ENCODE measurements around the gene PHGDH. TPM values are rescaled to one million over a fixed set of nuclear protein-coding genes. Genes with fewer than 3 reads are reported as not detected.
A peak's percentile ranks its signal among the peaks of the same experiment; 100 is the strongest.

The PHGDH gene
- total RNA-seq (71.5 and 86.9 TPM in 2 replicates), polyA plus RNA-seq (89.8 and 124 TPM in 2 replicates)

- no peak for TF ChIP-seq CTCF (IDR thresholded peaks at IDR 0.05; ENCODE audit: low read depth, low read length)
- Histone ChIP-seq H3K9me3 (ENCODE audit: low read depth) (no peaks in the 10 kb centered on the region), H3K4me3 (peak within 1 kb of the TSS; percentile 38), H3K27me3 (no peaks in the 10 kb centered on the region), H3K27ac (peak within 1 kb of the TSS; percentile 6), H3K4me1 (ENCODE audit: low read depth) (peaks cover 14% of the 10 kb centered on the region), H3K36me3 (no peaks in the 10 kb centered on the region)
- DNase-seq (ENCODE audit: low read depth in 1 of 2, low spot score in 1 of 2), result peak; percentile 80 to 96
Observed at GRCh38 chr1:119711804-119712341, at the start of gene PHGDH. Gene PHGDH (plus strand): TSS chr1:119711934. CDS start chr1:119712023, 89 bp downstream.

- TF ChIP-seq CTCF (IDR thresholded peaks at IDR 0.05; ENCODE audit: low read depth, low read length), result no peak
- H3K27me3 ChIP-seq, result no peaks in the 10 kb centered on the region
- no peak overlapping the region for H3K27ac ChIP-seq
- H3K4me3 ChIP-seq, result no peak overlapping the region
- no peaks in the 10 kb centered on the region for H3K9me3 ChIP-seq (ENCODE audit: low read depth)
- no peaks in the 10 kb centered on the region for H3K4me1 ChIP-seq (ENCODE audit: low read depth)
- DNase-seq (ENCODE audit: low read depth in 1 of 2, low spot score in 1 of 2), result no peak
- H3K36me3 ChIP-seq, result no peaks in the 10 kb centered on the region
Observed at GRCh38 chr1:119662034-119662437, 49.7 kb upstream of the PHGDH start.

- Histone ChIP-seq H3K9me3 (ENCODE audit: low read depth) (no peaks in the 10 kb centered on the region), H3K27ac (no peak overlapping the region), H3K27me3 (no peaks in the 10 kb centered on the region), H3K36me3 (no peaks in the 10 kb centered on the region), H3K4me3 (no peak overlapping the region), H3K4me1 (ENCODE audit: low read depth) (no peaks in the 10 kb centered on the region)
- DNase-seq (ENCODE audit: low read depth in 1 of 2, low spot score in 1 of 2), result no peak
- no peak for TF ChIP-seq CTCF (IDR thresholded peaks at IDR 0.05; ENCODE audit: low read depth, low read length)
Observed at GRCh38 chr1:119664067-119664466, 47.7 kb upstream of the PHGDH start.

- TF ChIP-seq CTCF (IDR thresholded peaks at IDR 0.05; ENCODE audit: low read depth, low read length), result no peak
- no peak for DNase-seq (ENCODE audit: low read depth in 1 of 2, low spot score in 1 of 2)
- Histone ChIP-seq H3K36me3 (no peaks in the 10 kb centered on the region), H3K27ac (no peak overlapping the region), H3K27me3 (no peaks in the 10 kb centered on the region), H3K4me1 (ENCODE audit: low read depth) (no peaks in the 10 kb centered on the region), H3K4me3 (no peak overlapping the region), H3K9me3 (ENCODE audit: low read depth) (no peaks in the 10 kb centered on the region)
Observed at GRCh38 chr1:119667173-119667572, 44.6 kb upstream of the PHGDH start.

GRCh38 chr1:119670898-119671297 lies 40.8 kb upstream of the PHGDH start:
- Histone ChIP-seq H3K27ac (no peak overlapping the region), H3K4me1 (ENCODE audit: low read depth) (peaks cover 13% of the 10 kb centered on the region), H3K9me3 (ENCODE audit: low read depth) (no peaks in the 10 kb centered on the region), H3K36me3 (no peaks in the 10 kb centered on the region), H3K4me3 (no peak overlapping the region), H3K27me3 (no peaks in the 10 kb centered on the region)
- no peak for TF ChIP-seq CTCF (IDR thresholded peaks at IDR 0.05; ENCODE audit: low read depth, low read length)
- DNase-seq (ENCODE audit: low read depth in 1 of 2, low spot score in 1 of 2), result no peak
